ENCODE results near the gene GLOD4.
"Not testable (repeated sequence)": the region's sequence is repeated elsewhere in the genome, so short reads cannot be mapped to it uniquely, and the experiment has no call there.

Gene GLOD4

GRCh38 chr17:788551-788950 lies 6.5 kb upstream of the GLOD4 start:
- no peak overlapping the region for H3K4me3 ChIP-seq (ENCODE audit: low read length)
- TF ChIP-seq, protein P1, sequence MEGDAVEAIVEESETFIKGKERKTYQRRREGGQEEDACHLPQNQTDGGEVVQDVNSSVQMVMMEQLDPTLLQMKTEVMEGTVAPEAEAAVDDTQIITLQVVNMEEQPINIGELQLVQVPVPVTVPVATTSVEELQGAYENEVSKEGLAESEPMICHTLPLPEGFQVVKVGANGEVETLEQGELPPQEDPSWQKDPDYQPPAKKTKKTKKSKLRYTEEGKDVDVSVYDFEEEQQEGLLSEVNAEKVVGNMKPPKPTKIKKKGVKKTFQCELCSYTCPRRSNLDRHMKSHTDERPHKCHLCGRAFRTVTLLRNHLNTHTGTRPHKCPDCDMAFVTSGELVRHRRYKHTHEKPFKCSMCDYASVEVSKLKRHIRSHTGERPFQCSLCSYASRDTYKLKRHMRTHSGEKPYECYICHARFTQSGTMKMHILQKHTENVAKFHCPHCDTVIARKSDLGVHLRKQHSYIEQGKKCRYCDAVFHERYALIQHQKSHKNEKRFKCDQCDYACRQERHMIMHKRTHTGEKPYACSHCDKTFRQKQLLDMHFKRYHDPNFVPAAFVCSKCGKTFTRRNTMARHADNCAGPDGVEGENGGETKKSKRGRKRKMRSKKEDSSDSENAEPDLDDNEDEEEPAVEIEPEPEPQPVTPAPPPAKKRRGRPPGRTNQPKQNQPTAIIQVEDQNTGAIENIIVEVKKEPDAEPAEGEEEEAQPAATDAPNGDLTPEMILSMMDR (conservative IDR thresholded peaks at IDR 0.05; ENCODE audit: low read depth, low read length) = no peak
- no peak for DNase-seq (ENCODE audit: low read depth)

DNA sequence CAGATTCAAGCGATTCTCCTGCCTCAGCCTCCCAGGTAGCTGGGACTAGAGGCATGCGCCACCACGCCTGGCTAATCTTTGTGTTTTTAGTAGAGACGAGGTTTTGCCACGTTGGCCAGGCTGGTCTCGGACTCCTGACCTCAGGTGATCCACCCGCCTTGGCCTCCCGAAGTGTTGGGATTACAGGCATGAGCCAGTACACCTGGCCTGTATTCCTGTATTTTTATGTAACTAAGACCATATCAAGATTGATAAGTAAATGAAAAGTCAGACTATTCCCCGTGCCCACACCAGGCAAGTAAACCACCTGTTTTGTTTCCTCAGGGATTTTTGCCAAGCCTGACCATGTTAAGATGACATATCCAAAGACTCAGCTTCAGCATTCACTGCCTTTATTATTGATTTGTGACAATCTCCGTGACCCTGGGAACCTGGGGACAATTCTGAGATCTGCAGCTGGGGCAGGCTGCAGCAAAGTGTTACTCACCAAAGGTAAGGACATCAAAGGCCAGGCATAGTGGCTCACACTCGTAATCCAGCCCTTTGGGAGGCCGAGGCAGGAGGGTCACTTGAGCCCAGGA lies 5.7 kb upstream of the GLOD4 start:
- DNase-seq (ENCODE audit: low read depth) = no peak
- no peak overlapping the region for H3K4me3 ChIP-seq (ENCODE audit: low read length)
- TF ChIP-seq, protein P1 (conservative IDR thresholded peaks at IDR 0.05; ENCODE audit: low read depth, low read length) = no peak

DNA sequence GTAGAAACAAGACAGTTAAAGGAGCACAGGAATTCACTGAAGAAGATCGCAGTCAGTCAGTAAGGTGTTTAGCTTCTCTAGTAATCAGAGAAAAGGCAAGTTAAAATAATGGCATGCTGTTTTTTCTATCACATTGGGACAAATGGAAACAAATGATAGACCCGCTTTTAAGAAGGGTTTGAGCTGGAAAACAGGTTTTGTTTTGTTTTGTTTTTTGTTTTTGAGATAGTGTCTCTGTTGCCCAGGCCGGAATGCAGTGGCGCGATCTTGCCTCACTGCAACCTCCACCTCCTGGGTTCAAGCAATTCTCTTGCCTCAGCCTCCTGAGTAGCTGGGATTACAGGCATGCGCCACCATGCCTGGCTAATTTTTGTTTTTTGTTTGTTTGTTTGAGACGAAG lies 3.8 kb upstream of the GLOD4 start:
- DNase-seq (ENCODE audit: low read depth); H3K4me3 ChIP-seq (ENCODE audit: low read length): not testable (repeated sequence)

GRCh38 chr17:784143-784542 lies 2.1 kb upstream of the GLOD4 start:
- DNase-seq (ENCODE audit: low read depth) = no peak
- TF ChIP-seq, protein P1 (conservative IDR thresholded peaks at IDR 0.05; ENCODE audit: low read depth, low read length) = no peak
- H3K4me3 ChIP-seq (ENCODE audit: low read length) = no peak overlapping the region

DNA sequence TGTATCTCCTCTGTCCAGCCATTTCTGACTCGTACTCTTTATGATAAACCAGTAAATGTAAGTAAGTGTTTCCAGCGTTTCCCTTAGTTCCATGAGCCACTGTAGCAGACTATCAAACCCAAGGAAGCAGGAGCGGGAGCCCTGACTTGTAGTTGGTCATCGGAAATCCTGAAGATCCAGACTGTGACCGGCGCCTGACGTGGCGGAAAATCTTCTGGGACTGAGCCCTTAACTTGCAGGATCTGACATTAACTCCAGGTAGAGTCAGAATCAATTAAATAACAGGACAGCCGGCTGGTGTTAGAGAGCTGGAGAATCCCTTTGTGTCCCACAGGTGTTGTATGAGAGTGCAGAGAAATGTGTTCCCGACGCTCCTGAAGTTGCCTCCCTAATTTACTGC lies 4.0 kb downstream of the GLOD4 start:
- DNase-seq (ENCODE audit: low read depth) = no peak
- TF ChIP-seq, protein P1 (conservative IDR thresholded peaks at IDR 0.05; ENCODE audit: low read depth, low read length) = no peak
- no peak overlapping the region for H3K4me3 ChIP-seq (ENCODE audit: low read length)

DNA sequence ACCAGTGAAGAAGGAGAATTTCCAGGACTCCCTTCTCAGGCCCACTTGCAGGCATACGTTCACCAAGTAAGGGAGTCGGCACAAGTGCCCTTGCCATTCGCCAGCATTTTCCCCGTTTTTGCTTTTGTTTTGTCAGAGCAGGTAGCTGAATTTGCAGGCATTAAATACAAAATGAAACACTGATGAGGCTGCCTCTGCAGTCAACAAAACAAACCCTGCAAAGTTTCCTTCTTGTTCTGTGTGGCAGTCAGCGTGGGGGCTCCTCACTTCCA lies 7.8 kb downstream of the GLOD4 start:
- TF ChIP-seq, protein P1 (conservative IDR thresholded peaks at IDR 0.05; ENCODE audit: low read depth, low read length) = no peak
- DNase-seq (ENCODE audit: low read depth) = no peak
- H3K4me3 ChIP-seq (ENCODE audit: low read length) = no peak overlapping the region

DNA sequence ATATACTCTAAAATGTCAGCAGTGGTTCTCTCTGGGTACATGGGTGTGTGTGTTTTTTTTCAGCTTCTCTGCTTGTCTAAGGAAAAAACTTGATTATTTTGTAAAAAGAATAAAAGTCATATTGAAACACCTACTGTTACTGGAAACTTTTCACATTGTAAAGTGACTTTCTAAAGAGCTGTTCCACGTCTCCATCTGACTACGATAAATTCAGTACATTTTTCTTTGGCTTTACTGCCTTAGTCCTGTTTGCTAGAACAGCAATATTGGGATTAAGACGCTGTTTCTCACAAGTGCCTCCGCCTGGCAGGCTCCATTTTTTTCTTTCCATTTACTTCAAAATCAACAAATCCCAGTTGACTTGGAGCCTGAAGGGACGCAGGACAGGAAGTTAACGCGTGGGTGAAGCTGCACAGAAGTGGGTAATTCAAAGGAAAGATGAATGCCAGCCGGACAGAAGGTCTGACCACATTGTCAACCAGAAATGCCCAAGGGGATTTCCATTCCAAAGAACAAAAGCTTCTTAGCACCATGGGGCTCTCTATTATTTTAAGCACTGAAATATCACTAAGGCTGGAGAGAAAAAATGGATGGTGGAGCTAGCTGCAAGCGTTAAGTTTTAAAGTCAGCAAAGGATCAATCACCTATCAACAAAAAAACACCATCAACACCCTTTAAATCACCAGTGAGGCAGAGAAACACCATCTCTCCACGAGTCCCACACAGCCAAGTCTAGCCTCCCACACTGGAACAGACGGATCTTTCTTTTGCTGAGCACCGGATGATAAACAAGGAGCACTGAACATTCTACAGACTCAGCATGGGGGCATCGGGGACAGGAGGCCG lies 8.4 kb downstream of the GLOD4 start:
- no peak overlapping the region for H3K4me3 ChIP-seq (ENCODE audit: low read length)
- DNase-seq (ENCODE audit: low read depth) = no peak
- TF ChIP-seq, protein P1 (conservative IDR thresholded peaks at IDR 0.05; ENCODE audit: low read depth, low read length) = no peak

Data from retinal pigment epithelial cell (primary cell).